CD14-positive monocyte (primary cell): ENCODE data around the gene SLC34A3. TPM values are rescaled to one million over a fixed set of nuclear protein-coding genes. Genes with fewer than 3 reads are reported as not detected.

Experiments used
- DNase-seq, 3 donors: peaks; one replicate each; pipeline ENCODE4 v3.0.0-alpha.2; 2011 to 2022
- H2AFZ ChIP-seq: 2 replicates; pipeline ENCODE4 v1.6.0; 2012; ENCODE audit warnings: mild to moderate bottlenecking, low read depth, low read length, inconsistent platforms; ENCODE audit not compliant: insufficient read depth, poor library complexity, severe bottlenecking
- H3K27ac ChIP-seq, 2 donors: 1 replicate in 1 of 2; 2 replicates in 1 of 2; pipeline ENCODE4 v1.5.1; 2012 to 2013; ENCODE audit warnings: low read length in 2 of 2, control low read depth in 1 of 2, inconsistent platforms in 1 of 2, low read depth in 1 of 2, mild to moderate bottlenecking in 1 of 2
- H3K27me3 ChIP-seq, 2 donors: one replicate each; pipeline versions ENCODE4 v1.6.0 to v1.6.1; 2011 to 2013; ENCODE audit warnings: low read length in 2 of 2; ENCODE audit not compliant: control insufficient read depth in 2 of 2, insufficient read depth in 2 of 2
- H3K36me3 ChIP-seq, 2 donors: replicated peaks in 1 of 2; 1 replicate in 1 of 2; 2 replicates in 1 of 2; pipeline versions ENCODE4 v1.5.1 to v1.6.1; 2012 to 2013; ENCODE audit warnings: low read length in 2 of 2, control low read depth in 1 of 2, inconsistent platforms in 1 of 2, mild to moderate bottlenecking in 1 of 2; ENCODE audit not compliant: insufficient read depth in 2 of 2, control insufficient read depth in 1 of 2
- H3K4me1 ChIP-seq, 2 donors: 1 replicate in 1 of 2; 2 replicates in 1 of 2; pipeline versions ENCODE4 v1.5.1 to v1.6.1; 2012 to 2013; ENCODE audit warnings: low read length in 2 of 2, control low read depth in 1 of 2, inconsistent platforms in 1 of 2, mild to moderate bottlenecking in 1 of 2, moderate library complexity in 1 of 2; ENCODE audit not compliant: insufficient read depth in 2 of 2, control insufficient read depth in 1 of 2
- H3K4me2 ChIP-seq: replicated peaks from 2 replicates; pipeline ENCODE3; 2012; ENCODE audit warnings: low read length, moderate library complexity, mild to moderate bottlenecking; ENCODE audit not compliant: poor library complexity, severe bottlenecking; ENCODE audit errors: extremely low read depth
- H3K4me3 ChIP-seq, 3 experiments: fragments of 200-600 bp in 1 of 3; sonication (generic) in 1 of 3; replicated peaks in 1 of 3; 1 replicate in 2 of 3; 2 replicates in 1 of 3; pipeline ENCODE4 v1.5.1; 2011 to 2013; ENCODE audit warnings: low read length in 3 of 3, mild to moderate bottlenecking in 3 of 3, control low read depth in 2 of 3, low read depth in 2 of 3, inconsistent platforms in 1 of 3, moderate library complexity in 1 of 3
- H3K79me2 ChIP-seq: 2 replicates; pipeline ENCODE4 v1.6.0; 2012; ENCODE audit warnings: mild to moderate bottlenecking, control low read depth, inconsistent platforms, low read length, moderate library complexity; ENCODE audit not compliant: insufficient read depth
- H3K9ac ChIP-seq: 2 replicates; pipeline ENCODE4 v1.6.0; 2017; ENCODE audit warnings: low read length, mild to moderate bottlenecking; ENCODE audit not compliant: insufficient read depth, poor library complexity, severe bottlenecking
- H3K9me3 ChIP-seq, 2 donors: replicated peaks in 1 of 2; 1 replicate in 1 of 2; 2 replicates in 1 of 2; pipeline versions ENCODE4 v1.5.1 to v1.6.1; 2012 to 2013; ENCODE audit warnings: low read length in 2 of 2, control low read depth in 1 of 2; ENCODE audit not compliant: control insufficient read depth in 1 of 2, insufficient read depth in 1 of 2
- H4K20me1 ChIP-seq: 2 replicates; pipeline ENCODE4 v1.6.0; 2012; ENCODE audit warnings: mild to moderate bottlenecking, low read length, control low read depth, moderate library complexity; ENCODE audit not compliant: insufficient read depth
- H3K27ac Mint-ChIP-seq, 7 donors: one replicate each; pipeline ENCODE4 v1.8.0; 2020; ENCODE audit warnings: mild to moderate bottlenecking in 7 of 7, mixed read lengths in 7 of 7, moderate library complexity in 6 of 7, inconsistent platforms in 2 of 7
- H3K27me3 Mint-ChIP-seq, 3 donors: one replicate each; pipeline ENCODE4 v1.8.0; 2021 to 2022; ENCODE audit warnings: low read depth in 3 of 3, mild to moderate bottlenecking in 3 of 3, mixed read lengths in 3 of 3, moderate library complexity in 3 of 3, inconsistent platforms in 1 of 3
- H3K36me3 Mint-ChIP-seq, 2 donors: one replicate each; pipeline ENCODE4 v1.8.0; 2020; ENCODE audit warnings: mixed read lengths in 2 of 2, inconsistent platforms in 1 of 2, mild to moderate bottlenecking in 1 of 2
- H3K4me1 Mint-ChIP-seq: one replicate; pipeline ENCODE4 v1.8.0; 2020; ENCODE audit warnings: mild to moderate bottlenecking, mixed read lengths
- H3K4me3 Mint-ChIP-seq, 2 donors: one replicate each; pipeline ENCODE4 v1.8.0; 2020; ENCODE audit warnings: mild to moderate bottlenecking in 2 of 2, mixed read lengths in 2 of 2, moderate library complexity in 1 of 2
- H3K9me3 Mint-ChIP-seq, 7 donors: one replicate each; pipeline ENCODE4 v1.8.0; 2020 to 2022; ENCODE audit warnings: mixed read lengths in 7 of 7, mild to moderate bottlenecking in 6 of 7, moderate library complexity in 6 of 7, inconsistent platforms in 2 of 7
- WGBS: methylation state at CpG from one replicate; pipeline ENCODE4 v1.1.5; 2013; ENCODE audit warnings: missing lambda C conversion rate; ENCODE audit not compliant: insufficient coverage; 5-methylcytosine and 5-hydroxymethylcytosine counted together
- intact Hi-C, 2 donors: fragments of 100-400 bp; cut with micrococcal nuclease; formaldehyde crosslinking; loops; one replicate each; pipeline versions ENCODE4 v1.15.0 to v1.15.1; 2023
- polyA plus RNA-seq, 3 donors: library from polyadenylated mRNA; depleted of rRNA in 1 of 3; unstranded in 2 of 3; stranded (reverse) in 1 of 3; fragments of 300-500 nt in 2 of 3; fragments of >200 nt in 1 of 3; fragmentation: Illumina TruSeq in 2 of 3; gene quantifications; 1 replicate in 2 of 3; 2 replicates in 1 of 3; pipeline ENCODE4 v1.2.3, GENCODE V29; 2012 to 2021
- TF ChIP-seq, protein P1 (sequence below): fragments of 200-600 bp; IDR thresholded peaks from one replicate; pipeline ENCODE4 v1.8.0; 2022; ENCODE audit warnings: antibody characterized with exemption, mild to moderate bottlenecking

SLC34A3 gene
- polyA plus RNA-seq, 3 donors = not detected

DNA sequence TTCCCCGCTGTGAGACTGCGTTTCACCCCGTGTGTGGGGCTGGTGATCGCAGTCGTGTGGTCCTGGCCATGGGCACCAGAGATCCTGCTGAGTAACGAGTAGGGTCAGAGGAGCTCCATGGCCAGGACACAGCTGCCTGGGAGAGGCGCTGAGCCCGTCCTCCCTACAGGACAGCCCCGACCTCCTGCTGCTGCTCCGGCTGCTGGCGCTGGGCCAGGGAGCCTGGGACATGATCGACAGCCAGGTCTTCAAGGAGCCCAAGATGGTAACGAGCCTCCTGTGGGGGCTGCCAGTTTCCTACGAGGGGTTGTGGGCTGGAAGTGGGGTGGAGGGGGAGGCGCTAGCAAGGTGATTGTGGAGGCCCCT, 35.4 kb downstream of the SLC34A3 start:
- Histone ChIP-seq H3K4me1 (peaks cover 23 to 28% of the 10 kb centered on the region in 2 donors), H2AFZ (no peak overlapping the region), H3K9me3 (no peaks in the 10 kb centered on the region), H3K79me2 (peaks cover 3% of the 10 kb centered on the region), H3K36me3 (peaks cover 41 to 72% of the 10 kb centered on the region in 2 donors), H3K9ac (no peak overlapping the region), H3K27ac (no peak overlapping the region), H4K20me1 (peaks cover 41% of the 10 kb centered on the region), H3K27me3 (no peaks in the 10 kb centered on the region), H3K4me2 (no peak overlapping the region), H3K4me3 (no peak overlapping the region)
- no peak for DNase-seq
- TF ChIP-seq, protein P1, sequence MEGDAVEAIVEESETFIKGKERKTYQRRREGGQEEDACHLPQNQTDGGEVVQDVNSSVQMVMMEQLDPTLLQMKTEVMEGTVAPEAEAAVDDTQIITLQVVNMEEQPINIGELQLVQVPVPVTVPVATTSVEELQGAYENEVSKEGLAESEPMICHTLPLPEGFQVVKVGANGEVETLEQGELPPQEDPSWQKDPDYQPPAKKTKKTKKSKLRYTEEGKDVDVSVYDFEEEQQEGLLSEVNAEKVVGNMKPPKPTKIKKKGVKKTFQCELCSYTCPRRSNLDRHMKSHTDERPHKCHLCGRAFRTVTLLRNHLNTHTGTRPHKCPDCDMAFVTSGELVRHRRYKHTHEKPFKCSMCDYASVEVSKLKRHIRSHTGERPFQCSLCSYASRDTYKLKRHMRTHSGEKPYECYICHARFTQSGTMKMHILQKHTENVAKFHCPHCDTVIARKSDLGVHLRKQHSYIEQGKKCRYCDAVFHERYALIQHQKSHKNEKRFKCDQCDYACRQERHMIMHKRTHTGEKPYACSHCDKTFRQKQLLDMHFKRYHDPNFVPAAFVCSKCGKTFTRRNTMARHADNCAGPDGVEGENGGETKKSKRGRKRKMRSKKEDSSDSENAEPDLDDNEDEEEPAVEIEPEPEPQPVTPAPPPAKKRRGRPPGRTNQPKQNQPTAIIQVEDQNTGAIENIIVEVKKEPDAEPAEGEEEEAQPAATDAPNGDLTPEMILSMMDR = no peak
- intact Hi-C loops = no loop called here
- Mint-ChIP-seq H3K4me1 (peaks cover 25% of the 10 kb centered on the region), H3K36me3 (peaks cover 43 to 84% of the 10 kb centered on the region in 2 donors), H3K27me3 (no peaks in the 10 kb centered on the region), H3K27ac (no peak overlapping the region), H3K9me3 (peaks cover 0 to 5% (median 0%) of the 10 kb centered on the region in 7 donors), H3K4me3 (no peak overlapping the region)
- WGBS = 98% methylated on average over 13 of the region's 15 CpGs

DNA sequence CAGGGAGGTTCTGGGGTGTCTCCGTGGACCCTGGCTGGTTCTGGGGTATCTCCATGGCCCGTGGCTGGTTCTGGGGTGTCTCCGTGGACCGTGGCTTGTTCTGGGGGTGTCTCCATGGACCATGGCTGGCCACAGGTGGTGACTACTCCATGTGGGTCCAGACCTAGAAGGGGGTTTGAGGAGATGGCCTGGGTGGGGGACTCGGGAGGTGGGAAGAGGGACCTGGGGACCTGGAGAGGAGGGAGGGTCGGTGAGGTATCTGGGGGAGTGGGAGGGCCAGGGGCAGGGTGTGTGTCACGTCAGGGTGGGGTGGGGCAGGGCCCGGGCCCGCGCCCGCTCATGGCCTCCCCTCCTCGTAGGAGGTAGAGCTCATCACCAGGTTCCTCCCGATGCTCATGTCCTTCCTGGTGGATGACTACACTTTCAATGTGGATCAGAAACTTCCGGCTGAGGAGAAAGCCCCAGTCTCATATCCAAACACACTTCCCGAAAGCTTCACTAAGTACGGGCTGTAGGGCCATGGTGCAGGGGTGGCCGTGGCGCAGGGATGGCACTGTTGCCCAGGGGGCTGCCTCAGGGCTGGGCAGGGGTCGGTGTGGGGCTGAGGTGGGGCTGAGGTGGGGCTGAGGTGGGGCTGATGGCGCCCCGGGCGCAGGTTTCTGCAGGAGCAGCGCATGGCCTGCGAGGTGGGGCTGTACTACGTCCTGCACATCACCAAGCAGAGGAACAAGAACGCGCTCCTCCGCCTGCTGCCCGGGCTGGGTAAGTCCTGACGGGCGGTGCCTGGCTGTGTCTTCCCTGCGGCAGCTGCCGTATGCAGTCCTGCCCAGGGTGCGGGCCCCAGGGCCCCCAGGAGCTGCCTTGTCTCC, 36.1 kb downstream of the SLC34A3 start:
- Mint-ChIP-seq H3K27ac (peak overlapping the region in 1 of 7 donors; percentile 30), H3K4me3 (no peak overlapping the region), H3K27me3 (no peaks in the 10 kb centered on the region), H3K9me3 (peaks cover 0 to 2% (median 0%) of the 10 kb centered on the region in 7 donors), H3K4me1 (peaks cover 29% of the 10 kb centered on the region), H3K36me3 (peaks cover 42 to 84% of the 10 kb centered on the region in 2 donors)
- Histone ChIP-seq H3K27ac (peak overlapping the region in 1 of 2 donors; percentile 26), H4K20me1 (peaks cover 43% of the 10 kb centered on the region), H3K27me3 (no peaks in the 10 kb centered on the region), H3K4me2 (no peak overlapping the region), H3K4me3 (no peak overlapping the region), H3K79me2 (peaks cover 3% of the 10 kb centered on the region), H3K36me3 (peaks cover 41 to 75% of the 10 kb centered on the region in 2 donors), H2AFZ (no peak overlapping the region), H3K9ac (no peak overlapping the region), H3K9me3 (no peaks in the 10 kb centered on the region), H3K4me1 (peaks cover 23 to 28% of the 10 kb centered on the region in 2 donors)
- 92% methylated on average over 32 of the region's 34 CpGs for WGBS
- no peak for DNase-seq
- TF ChIP-seq, protein P1 = no peak
- intact Hi-C loops = no loop called here
